Measurements from ENCODE around the gene EME2.

DNA sequence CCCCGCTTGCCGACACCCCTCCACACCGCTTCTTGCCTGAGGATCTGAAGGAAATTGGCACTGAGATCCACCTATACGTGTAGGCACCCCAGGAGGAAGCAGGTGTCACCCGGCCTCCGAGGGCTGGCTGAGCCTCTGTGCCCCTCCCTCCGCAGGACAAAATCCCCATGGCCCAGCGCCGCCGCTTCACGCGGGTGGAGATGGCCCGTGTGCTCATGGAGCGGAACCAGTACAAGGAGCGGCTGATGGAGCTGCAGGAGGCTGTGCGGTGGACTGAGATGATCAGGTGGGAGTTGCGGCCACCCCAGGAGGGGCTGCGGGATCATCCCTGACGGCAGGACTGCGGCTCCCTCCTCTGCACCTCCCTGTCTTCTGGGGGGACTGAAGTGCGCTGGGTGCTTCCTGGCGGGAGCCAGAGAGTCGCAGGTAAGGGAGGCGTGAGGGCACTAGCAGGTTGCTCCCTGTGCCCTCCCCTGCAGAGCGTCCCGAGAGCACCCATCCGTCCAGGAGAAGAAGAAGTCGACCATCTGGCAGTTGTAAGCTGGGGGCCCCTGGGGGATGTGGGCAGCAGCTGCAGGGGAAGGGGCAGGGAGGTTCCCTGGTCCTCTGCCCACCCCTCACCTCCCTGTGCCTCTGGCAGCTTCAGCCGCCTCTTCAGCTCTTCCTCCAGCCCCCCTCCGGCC lies 10.3 kb upstream of the EME2 start:
- TF ChIP-seq CTCF (IDR thresholded peaks at IDR 0.05) (no peak), POLR2AphosphoS5 (IDR thresholded peaks at IDR 0.05) (no peak)
